AG04450 (cell line): ENCODE data around the gene PJA1. TPM values are rescaled to one million over a fixed set of nuclear protein-coding genes. Genes with fewer than 3 reads are reported as not detected.

Experiments
- CTCF ChIA-PET: fragments of 300-600, 350-600 bp; formaldehyde crosslinking; extraction: SDS; loops from one replicate; lab custom pipeline; 2022; ENCODE audit warnings: antibody characterized with exemption, inconsistent platforms; lab: Charles Lee
- POLR2A ChIA-PET: fragments of 350-600 bp; formaldehyde crosslinking; extraction: SDS; loops from one replicate; lab custom pipeline; 2021; ENCODE audit warnings: antibody characterized with exemption, inconsistent platforms; lab: Yijun Ruan, JAX
- DNase-seq: peaks from one replicate; pipeline ENCODE4 v3.0.0-alpha.2; 2011; ENCODE audit warnings: low read depth, low spot score
- H3K27ac ChIP-seq: one replicate; pipeline ENCODE4 v1.5.1; 2012; ENCODE audit warnings: low read depth, low read length, control low read depth
- H3K27me3 ChIP-seq: one replicate; pipeline ENCODE4 v1.6.0; 2012; ENCODE audit warnings: low read length; ENCODE audit not compliant: control insufficient read depth, insufficient read depth
- H3K4me3 ChIP-seq: 2 replicates; pipeline ENCODE4 v1.5.1; 2011; ENCODE audit warnings: mild to moderate bottlenecking, low read depth, low read length, control low read depth
- H3K9me3 ChIP-seq: 2 replicates; pipeline ENCODE4 v1.5.1; 2012; ENCODE audit warnings: low read length; ENCODE audit not compliant: control insufficient read depth, insufficient read depth
- CTCF ChIP-seq: IDR thresholded peaks from 2 replicates; pipeline ENCODE4 v1.5.1; 2011; ENCODE audit warnings: low read depth, low read length, control low read depth, inconsistent platforms
- polyA plus RNA-seq: library from polyadenylated mRNA; depleted of rRNA; stranded (reverse); fragments of >200 nt; gene quantifications from 2 replicates; pipeline ENCODE4 v1.2.3, GENCODE V29; 2011

Gene PJA1
- polyA plus RNA-seq, 1 experiment, result 30.7 TPM

GRCh38 chrX:69185141-69185540, 19.9 kb upstream of the PJA1 start:
- POLR2A ChIA-PET, result no interaction called here
- Histone ChIP-seq H3K27ac (no peak overlapping the region), H3K27me3 (no peaks in the 10 kb centered on the region), H3K9me3 (no peaks in the 10 kb centered on the region), H3K4me3 (no peak overlapping the region)
- no peak for DNase-seq
- CTCF ChIA-PET, result no interaction called here
- TF ChIP-seq CTCF, result no peak

GRCh38 chrX:69182818-69183380, 17.6 kb upstream of the PJA1 start:
- no peaks in the 10 kb centered on the region for H3K27me3 ChIP-seq
- no peaks in the 10 kb centered on the region for H3K9me3 ChIP-seq
- no peak overlapping the region for H3K27ac ChIP-seq
- H3K4me3 ChIP-seq, result no peak overlapping the region
- no peak for TF ChIP-seq CTCF
- ChIA-PET POLR2A (no interaction called here), CTCF (no interaction called here)
- no peak for DNase-seq

GRCh38 chrX:69179380-69179911, 14.2 kb upstream of the PJA1 start:
- no peak for TF ChIP-seq CTCF
- H3K4me3 ChIP-seq, result no peak overlapping the region
- no peaks in the 10 kb centered on the region for H3K27me3 ChIP-seq
- ChIA-PET POLR2A (no interaction called here), CTCF (no interaction called here)
- DNase-seq, result peak; percentile 1
- no peak overlapping the region for H3K27ac ChIP-seq
- no peaks in the 10 kb centered on the region for H3K9me3 ChIP-seq

GRCh38 chrX:69178592-69178991, 13.3 kb upstream of the PJA1 start:
- no peak for TF ChIP-seq CTCF
- CTCF ChIA-PET, result no interaction called here
- H3K27ac ChIP-seq, result no peak overlapping the region
- no peaks in the 10 kb centered on the region for H3K27me3 ChIP-seq
- H3K4me3 ChIP-seq, result no peak overlapping the region
- POLR2A ChIA-PET, result no interaction called here
- no peak for DNase-seq
- no peaks in the 10 kb centered on the region for H3K9me3 ChIP-seq

GRCh38 chrX:69177511-69178162, 12.4 kb upstream of the PJA1 start:
- TF ChIP-seq CTCF, result no peak
- H3K4me3 ChIP-seq, result no peak overlapping the region
- ChIA-PET POLR2A (no interaction called here), CTCF (no interaction called here)
- no peak for DNase-seq
- no peaks in the 10 kb centered on the region for H3K9me3 ChIP-seq
- no peaks in the 10 kb centered on the region for H3K27me3 ChIP-seq
- H3K27ac ChIP-seq, result no peak overlapping the region
